CD4-positive, alpha-beta T cell treated with Interferon gamma for 1 hour (primary cell): ENCODE measurements around the gene NOB1.

ENCODE experiments used
- DNase-seq: peaks from one replicate; pipeline ENCODE4 v3.0.0-alpha.2; 2020

The NOB1 gene

DNA sequence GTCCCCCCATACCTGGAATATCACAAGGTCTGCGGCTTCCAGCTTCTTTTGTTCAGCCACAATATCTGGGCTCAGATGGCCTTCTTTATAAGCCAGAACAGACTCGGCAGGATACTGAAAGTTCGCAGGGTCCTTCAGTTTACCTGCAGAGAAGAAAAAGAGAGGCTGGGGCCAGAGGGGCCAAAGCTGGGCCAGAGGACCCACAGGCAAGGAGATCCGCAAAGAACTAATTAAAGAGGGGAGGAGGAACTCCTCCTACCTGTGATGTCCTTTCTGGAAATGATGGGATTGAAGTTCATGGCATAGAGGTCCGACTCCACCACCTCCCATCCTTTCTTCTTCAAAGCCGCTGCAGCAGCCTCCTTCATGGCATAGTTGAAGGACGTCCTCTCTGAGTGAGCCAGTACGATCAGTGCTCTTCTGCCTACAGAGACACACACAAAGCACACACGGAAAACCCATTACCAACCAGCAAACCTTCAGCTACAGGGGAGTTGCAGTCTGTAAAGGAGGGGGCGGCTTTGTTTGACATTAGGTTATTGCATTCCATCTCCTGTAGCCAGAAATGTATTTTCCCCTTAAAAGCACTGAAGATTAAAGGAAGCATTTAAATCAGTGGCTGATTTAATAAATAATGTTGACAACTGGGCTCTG lies 36.5 kb downstream of the NOB1 start:
- DNase-seq = no peak

GRCh38 chr16:69717066-69717465 lies 37.7 kb downstream of the NOB1 start:
- DNase-seq = no peak

GRCh38 chr16:69712914-69713581 lies 41.7 kb downstream of the NOB1 start:
- DNase-seq = no peak

- no peak for DNase-seq
Measured at GRCh38 chr16:69712277-69712676, 42.4 kb downstream of the NOB1 start.

DNA sequence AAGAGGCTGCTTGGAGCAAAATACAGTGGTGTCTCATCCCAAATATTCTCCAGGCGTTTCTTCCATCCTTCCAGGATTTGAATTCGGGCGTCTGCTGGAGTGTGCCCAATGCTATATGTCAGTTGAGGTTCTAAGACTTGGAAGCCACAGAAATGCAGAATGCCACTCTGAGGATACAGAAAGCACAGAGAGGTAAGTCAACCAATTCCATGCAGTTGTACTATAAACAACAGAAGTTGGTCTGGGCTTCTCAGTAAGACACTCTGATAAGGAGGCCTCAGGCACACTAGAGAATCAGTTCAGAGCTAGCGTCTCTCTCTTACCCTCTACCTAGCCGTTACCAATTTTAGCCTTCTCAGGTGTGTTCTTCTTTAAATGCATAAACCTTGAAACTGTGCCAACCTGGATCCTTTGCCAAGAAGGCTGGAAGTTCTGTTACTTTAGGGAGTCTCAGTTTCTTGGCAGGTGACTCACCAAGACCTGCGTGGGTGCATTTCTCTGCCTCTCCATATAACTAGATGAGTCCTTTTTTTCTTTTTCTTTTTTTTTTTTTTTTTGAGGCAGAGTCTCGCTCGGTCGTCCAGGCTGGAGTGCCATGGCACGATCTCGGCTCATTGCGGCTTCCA lies 43.5 kb downstream of the NOB1 start:
- no peak for DNase-seq

- no peak for DNase-seq
Measured at GRCh38 chr16:69709456-69710084, 45.2 kb downstream of the NOB1 start.

GRCh38 chr16:69707920-69708683 lies 46.6 kb downstream of the NOB1 start:
- no peak for DNase-seq

GRCh38 chr16:69706975-69707340 lies 47.8 kb downstream of the NOB1 start:
- no peak for DNase-seq

DNA sequence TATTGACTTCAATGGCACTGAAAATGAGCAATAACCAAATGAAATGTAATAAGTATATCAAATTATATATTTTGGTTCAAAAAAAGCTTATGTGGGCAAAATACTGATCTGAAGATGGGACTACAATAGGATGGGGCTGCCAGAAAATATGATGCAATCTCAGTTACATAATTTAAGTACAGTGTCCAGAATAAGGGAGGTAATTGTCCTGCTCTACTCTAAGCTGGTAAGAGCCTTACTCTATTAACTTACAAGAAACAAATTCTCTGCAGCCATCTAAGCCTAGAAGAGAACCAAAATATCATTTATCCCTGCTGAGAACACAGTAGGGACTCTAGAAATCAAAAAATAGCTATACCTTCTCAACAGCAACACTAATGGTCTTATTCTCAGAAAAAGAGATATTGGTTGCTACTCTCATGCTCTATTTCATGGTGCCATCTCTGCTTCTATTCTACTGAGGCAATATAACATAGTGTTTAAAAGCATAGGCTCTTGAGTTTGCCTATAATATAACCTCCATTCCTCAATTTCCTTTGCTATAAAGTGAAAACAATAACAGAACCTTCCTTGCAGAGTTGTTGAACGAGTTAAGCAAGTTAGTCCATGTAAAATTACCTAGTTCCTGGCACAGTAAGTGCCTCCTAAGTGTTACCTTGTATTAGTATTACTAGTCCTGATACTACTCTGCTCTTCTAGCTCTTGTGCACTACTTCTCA lies 48.3 kb downstream of the NOB1 start:
- no peak for DNase-seq

DNA sequence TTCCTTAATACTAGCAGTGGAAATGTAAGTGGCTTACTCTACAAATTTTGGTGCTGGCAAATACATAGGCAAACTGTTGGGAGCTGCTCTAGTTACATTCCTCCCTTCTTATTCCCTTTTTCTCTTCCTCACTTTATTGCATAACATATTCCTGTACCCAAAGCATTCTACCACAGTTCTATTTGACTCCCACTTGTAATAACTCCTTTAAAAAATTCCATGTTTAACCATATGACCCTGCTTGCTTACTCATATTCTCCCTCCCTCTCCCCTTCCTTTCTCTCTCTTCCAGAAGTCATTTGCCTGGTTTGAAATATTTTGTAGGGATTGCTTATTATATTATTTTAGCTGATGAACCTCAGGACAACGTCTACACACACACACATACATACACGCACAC lies 51.1 kb downstream of the NOB1 start:
- no peak for DNase-seq

DNA sequence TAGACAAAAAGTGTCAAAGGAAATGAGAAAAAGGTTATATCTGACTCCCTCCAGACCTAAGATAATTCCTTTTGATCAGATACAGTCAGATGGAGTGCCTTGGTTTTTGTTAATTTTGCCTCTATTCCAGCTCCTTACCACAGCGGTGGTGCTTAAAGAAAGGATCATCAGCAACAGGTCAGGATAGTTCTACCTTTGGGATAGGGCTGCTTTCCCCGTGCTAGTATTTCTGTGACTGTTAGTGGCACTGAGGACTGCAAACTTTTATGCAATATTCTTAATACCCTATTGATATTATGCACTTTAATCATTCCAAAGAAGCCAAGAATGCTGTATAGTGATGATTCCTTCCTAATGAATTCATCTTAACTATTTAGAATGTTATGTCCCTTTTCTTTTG lies 52.9 kb downstream of the NOB1 start:
- no peak for DNase-seq

- DNase-seq = no peak
Measured at GRCh38 chr16:69701452-69701851, 53.3 kb downstream of the NOB1 start.

GRCh38 chr16:69699915-69700314 lies 54.8 kb downstream of the NOB1 start:
- DNase-seq = no peak

- no peak for DNase-seq
Measured at GRCh38 chr16:69698404-69698803, 56.3 kb downstream of the NOB1 start.

- no peak for DNase-seq
Measured at GRCh38 chr16:69693916-69694315, 60.8 kb downstream of the NOB1 start.

- no peak for DNase-seq
Measured at GRCh38 chr16:69691980-69692911, 62.5 kb downstream of the NOB1 start.
